Stimulated activated CD4-positive, alpha-beta T cell treated with anti-CD3 and anti-CD28 coated beads, Interleukin-4, amount 100 ng/mL, for 48 hours (primary cell): ENCODE results near the gene ITPKB.
A peak's percentile ranks its signal among the peaks of the same experiment; 100 is the strongest.
"Not testable (repeated sequence)": the region's sequence is repeated elsewhere in the genome, so short reads cannot be mapped to it uniquely, and the experiment has no call there.

Experiments
- DNase-seq, 2 donors: peaks; one replicate each; pipeline ENCODE4 v3.0.0-alpha.2; 2020; ENCODE audit warnings: low read depth in 2 of 2

The ITPKB gene

GRCh38 chr1:226625832-226626576, 113.1 kb downstream of the ITPKB start:
- no peak for DNase-seq

GRCh38 chr1:226625326-226625725, 113.8 kb downstream of the ITPKB start:
- no peak for DNase-seq

- DNase-seq = no peak
These were observed 114.6 kb downstream of the ITPKB start for GRCh38 chr1:226624526-226624925.

- no peak for DNase-seq
These were observed 117.1 kb downstream of the ITPKB start for GRCh38 chr1:226622012-226622411.

DNA sequence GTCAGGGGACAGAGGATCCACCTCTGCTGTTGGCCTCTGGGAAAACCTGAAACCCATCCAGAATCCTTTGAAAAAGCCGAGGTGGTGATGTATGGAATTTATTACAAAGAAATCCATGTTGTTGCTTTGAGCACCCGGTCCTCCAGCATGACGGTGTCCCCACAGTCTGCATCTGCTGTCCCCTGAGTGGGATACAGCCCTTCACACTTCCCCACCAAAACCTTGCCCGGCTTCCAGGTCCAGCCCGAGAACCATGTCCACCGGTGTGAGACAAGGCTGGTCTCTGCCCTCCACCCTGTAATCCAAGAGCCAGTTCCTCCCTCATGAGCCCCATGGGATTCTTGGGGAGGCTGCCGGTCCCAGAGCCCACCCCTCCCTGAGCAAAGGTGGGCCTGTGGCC, 120.1 kb downstream of the ITPKB start:
- no peak for DNase-seq

DNA sequence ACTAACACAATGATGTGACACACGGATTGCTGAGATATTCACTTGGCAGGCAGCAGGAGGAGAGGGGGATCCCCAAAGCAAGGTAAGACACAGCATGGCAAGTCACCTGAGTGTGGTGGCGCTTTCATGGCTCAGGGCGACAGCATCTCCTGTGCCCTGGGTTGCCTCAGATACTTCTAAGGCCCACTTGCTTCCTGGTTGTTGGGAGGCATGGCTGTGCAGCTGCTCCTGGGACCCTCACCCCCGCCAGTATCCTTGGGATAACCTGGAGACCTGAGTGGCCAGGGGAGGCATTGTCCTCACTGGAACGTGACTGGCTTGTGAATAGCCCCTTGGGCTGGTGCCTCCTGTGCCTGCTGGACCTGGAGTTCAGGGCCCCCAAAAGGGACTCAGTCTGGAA, 120.7 kb downstream of the ITPKB start:
- no peak for DNase-seq

DNA sequence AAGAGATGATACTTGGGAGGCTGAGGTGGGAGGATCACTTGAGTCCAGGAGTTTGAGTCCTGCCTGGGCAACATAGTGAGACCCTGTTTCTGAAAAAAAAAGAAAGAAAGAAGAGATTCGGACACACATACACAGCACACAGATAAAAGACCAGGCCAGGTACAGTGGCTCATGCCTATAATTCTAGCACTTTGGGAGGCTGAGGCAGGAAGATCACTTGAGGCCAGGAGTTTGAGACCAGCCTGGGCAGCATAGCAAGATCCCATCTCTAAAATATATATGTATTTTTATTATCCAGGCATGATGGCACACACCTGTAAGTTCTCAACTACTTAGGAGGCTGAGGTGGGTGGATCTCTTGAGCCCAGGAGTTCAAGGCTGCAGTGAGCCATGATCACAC, 121.4 kb downstream of the ITPKB start:
- not testable (repeated sequence) for DNase-seq

- DNase-seq = no peak
These were observed 122.0 kb downstream of the ITPKB start for GRCh38 chr1:226617109-226617508.

DNA sequence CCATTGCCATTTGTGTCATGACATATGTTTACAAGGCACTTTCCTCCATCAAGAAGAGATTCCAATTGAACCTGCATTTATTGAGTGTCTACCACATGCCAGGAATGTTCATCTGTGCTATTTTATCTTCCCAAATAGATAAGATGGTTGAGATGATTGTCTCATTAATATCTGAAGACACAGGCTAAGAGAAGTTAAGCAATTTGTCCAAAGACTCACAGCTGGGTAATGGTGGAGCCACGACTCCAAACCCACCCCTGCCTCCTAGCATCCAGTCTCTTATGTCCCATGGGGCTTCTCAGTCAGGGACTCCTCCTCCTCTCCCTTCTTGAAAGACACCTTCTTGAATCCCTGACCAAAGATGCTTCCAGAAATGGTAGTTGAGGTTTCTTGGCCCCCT, 122.4 kb downstream of the ITPKB start:
- DNase-seq = no peak

GRCh38 chr1:226615876-226616275, 123.2 kb downstream of the ITPKB start:
- no peak for DNase-seq

- DNase-seq = not testable (repeated sequence)
These were observed 127.1 kb downstream of the ITPKB start for GRCh38 chr1:226611980-226612379.

- DNase-seq = no peak
These were observed 127.8 kb downstream of the ITPKB start for GRCh38 chr1:226611301-226611700.

DNA sequence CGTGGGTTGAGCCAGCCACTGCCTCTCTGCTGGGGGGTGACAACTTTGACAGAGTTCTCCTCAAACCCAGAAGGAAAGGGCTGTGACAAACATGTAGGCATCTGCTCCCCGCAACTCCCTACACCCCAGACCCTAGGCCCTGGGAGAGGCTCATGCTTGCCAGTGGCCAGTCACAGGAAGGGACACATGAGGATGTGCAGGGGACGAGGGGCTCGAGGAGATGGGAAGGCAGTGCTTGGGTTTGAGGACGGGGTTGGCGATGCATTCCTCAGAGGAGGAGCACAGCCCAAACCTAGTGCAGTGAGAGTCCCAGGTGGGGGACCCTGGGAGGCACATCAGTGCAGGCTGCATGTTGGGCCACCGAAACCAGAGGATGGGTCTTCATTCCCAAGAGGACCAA, 128.4 kb downstream of the ITPKB start:
- DNase-seq = no peak

GRCh38 chr1:226609836-226610455, 129.1 kb downstream of the ITPKB start:
- no peak for DNase-seq

- DNase-seq = peak; percentile 56 to 64
These were observed 130.2 kb downstream of the ITPKB start for GRCh38 chr1:226608699-226609505.

GRCh38 chr1:226607821-226608220, 131.3 kb downstream of the ITPKB start:
- no peak for DNase-seq

- no peak for DNase-seq
These were observed 131.8 kb downstream of the ITPKB start for GRCh38 chr1:226607268-226607660.

GRCh38 chr1:226606311-226607267, 132.5 kb downstream of the ITPKB start:
- DNase-seq = no peak

DNA sequence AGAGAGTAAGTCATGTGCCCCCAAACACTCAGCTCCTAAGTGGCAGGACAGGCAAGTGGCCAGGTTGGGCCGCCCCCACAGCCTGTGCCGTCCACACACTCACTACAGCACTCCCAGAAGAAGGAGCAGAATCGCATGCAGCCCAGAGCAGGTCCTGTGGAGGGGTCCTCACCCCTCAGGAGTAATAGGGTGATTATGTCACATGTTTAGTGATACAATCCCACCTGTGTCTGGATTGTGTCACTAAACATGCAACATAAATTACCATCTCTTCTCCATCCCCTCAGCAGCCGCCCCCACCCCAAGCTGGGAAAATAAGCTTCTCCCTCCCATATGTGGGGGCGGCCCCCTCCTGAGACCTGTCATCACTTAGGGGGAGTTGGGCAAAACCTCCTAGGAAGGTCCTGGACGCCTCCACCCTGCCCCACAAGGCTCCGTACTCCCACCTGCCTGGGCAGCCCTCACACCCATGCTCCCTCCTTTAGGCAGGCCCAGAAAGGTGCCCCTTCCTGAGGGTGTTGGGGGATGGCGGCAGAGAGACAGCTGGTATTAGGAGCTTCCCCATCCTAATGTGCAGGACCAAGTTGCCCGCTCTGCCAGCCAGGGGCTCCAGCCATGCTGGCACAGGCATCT, 133.6 kb downstream of the ITPKB start:
- DNase-seq = no peak

- DNase-seq = no peak
These were observed 134.3 kb downstream of the ITPKB start for GRCh38 chr1:226604560-226605317.
